Measurements from ENCODE around the gene PWP1.

PWP1 gene

GRCh38 chr12:107736914-107737313 lies 51.3 kb downstream of the PWP1 start:
- DNase-seq = peak; percentile 80

GRCh38 chr12:107748472-107748871 lies 62.9 kb downstream of the PWP1 start:
- DNase-seq = no peak

DNA sequence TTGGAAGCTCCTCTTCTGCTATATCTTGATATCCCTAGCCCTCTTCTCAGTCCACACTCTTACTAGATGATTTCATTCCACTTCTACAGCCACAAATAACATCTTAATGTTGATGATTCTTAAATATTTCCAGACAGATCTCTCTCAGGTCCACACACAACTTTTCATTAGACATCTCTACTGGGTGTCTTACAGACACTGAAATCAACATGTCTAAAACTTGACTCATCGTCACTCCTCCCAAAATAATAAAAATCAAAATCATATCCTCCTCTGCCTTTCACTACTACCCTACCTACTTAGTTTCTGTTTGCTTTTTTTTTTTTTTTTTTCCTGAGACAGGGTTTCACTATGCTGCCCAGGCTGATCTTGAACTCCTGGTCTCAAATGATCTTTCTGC lies 63.5 kb downstream of the PWP1 start:
- no peak for DNase-seq

DNA sequence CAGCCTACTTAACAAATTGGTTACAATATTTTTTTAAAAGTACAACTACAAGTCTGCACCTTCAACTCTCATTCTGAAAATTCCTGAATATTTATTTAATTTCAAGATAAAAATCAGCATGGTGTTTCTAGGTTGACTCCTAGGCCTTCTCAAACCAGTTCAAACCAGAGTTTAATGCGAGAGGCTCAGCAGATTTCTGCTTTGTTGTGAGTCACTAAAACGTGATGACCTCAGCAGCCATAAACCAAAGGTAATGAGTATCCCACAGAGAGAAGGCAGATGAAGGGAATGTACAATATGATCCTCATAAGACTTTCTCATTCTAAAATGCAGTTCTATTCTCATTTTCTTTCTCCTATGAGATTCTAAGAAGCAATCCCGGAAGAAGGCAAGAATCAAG lies 73.8 kb downstream of the PWP1 start:
- peak; percentile 63 for DNase-seq

DNA sequence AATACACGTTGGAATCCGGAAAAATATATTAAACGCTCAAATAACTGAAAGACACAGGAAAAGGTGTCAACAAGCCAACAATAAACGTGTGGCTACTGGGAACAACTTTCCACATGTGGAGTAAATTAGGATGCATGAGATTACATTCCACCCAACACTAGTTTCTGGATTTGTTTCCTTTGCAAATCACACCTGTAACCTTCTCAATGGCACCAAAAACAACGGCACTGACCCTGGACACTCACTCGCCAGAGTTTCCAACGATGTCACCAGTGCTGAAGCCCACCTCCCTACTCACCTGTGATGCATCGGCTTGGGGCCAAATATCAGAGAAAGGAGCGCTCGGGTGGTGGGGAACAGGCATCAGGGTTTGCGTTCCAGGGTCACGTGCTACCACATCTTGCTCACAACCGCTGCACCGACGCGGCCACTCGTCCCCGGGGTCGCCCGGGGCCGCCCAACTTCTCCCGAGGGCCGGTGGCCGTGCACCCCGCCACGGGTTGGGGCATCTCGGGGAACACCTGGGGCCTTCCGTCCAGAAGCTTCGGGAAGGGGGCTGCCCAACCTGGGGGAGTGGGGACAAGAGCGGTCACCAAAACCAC lies 74.7 kb downstream of the PWP1 start:
- DNase-seq = peak; percentile 54

DNA sequence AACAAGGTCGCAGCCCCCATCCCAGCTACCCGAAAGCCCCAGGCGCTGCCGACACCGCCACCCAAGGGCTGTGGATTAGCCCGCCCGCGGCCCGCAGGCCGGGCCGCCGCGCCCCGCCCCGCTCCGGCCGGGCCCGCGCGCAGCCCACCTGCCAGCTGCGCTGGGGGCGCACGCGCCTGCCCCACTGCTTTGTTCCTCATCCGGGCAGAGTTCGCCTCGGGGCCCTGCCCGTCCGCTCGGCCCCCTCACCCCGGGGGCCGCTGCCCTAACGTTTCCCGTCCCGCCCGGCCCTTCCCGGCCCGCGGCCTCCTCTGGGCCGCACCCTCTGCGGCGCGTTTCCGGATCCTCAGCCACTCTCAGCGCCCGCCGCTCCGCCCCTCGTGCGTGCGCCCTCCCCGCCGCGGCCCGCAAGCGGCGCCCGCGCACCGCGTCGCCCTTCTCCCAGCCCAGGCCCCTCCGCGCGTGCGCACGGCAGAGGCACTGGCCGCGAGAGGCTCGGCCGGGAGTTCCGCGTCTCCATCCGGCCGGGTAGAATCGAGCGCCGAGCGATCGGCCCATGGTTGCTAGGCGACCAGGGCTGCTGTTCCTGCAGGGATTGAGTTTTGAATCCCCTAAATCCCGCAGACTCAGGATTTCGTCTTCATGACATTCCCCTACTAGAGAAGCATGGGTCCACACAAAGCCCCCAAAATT lies 75.4 kb downstream of the PWP1 start, which contains the start of gene PRDM4:
TSS of gene PRDM4 (minus strand) at position 329 of the 693 bp plus-strand sequence. CDS start 622 bp downstream, outside the sequence.
- peak; percentile 97 for DNase-seq

GRCh38 chr12:107761502-107761904 lies 75.9 kb downstream of the PWP1 start:
- DNase-seq = peak; percentile 26

All from hematopoietic multipotent progenitor cell treated with erythropoietin and hydrocortisone succinate and interleukin-3 and kit ligand, for 4 days (in vitro differentiated cells).